AML-193 (cell line): ENCODE measurements around the gene PDSS1.
"Not testable (repeated sequence)": the region's sequence is repeated elsewhere in the genome, so short reads cannot be mapped to it uniquely, and the experiment has no call there.

Experiments
- DNase-seq, 2 experiments: peaks; one replicate each; lab custom pipeline; 2025; lab: John Stamatoyannopoulos, UW

Gene PDSS1

DNA sequence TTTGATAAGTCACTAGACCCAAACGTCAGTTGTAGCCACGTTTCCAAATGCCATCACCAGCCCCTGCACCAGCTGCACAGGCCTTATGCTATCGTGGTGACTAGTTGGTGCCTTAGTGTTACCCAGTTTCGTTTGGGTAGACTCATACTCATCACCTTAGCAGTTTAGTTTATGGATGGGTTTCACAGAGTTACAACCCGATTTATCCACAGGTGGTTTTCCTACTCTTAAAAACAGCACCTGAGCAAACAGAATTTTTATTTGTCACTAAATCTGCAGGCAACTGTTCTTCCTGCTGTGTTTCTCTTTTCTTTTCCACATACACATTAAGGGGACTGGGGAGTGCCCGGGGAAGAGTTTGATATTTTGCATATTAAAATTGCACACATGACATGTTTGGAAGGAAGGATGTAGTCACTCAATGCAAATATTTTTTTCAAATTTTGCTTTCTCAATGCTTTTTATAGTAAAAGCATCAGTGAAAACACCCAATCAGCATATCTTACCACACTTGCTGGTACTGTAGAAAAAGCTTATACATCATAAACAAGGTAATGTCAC, 41.6 kb downstream of the PDSS1 start:
- DNase-seq, result no peak

DNA sequence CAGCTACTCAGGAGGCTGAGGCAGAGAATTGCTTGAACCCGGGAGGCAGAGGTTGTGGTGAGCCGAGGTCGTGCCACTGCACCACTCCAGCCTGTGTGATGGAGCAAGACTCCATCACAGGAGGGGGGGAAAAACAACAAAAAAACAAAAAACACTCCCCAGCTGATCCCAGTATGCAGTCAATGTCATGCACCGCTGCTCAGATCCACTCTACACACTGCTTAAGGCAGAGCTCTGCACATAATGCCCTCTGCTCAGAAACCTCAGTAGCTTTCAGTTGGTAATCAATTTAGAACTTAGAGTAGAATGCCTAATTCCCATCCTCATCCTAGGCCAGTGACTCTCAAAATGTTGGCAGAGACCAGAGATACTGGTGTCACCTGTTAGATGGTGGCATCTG, 43.9 kb downstream of the PDSS1 start:
- DNase-seq, result no peak

DNA sequence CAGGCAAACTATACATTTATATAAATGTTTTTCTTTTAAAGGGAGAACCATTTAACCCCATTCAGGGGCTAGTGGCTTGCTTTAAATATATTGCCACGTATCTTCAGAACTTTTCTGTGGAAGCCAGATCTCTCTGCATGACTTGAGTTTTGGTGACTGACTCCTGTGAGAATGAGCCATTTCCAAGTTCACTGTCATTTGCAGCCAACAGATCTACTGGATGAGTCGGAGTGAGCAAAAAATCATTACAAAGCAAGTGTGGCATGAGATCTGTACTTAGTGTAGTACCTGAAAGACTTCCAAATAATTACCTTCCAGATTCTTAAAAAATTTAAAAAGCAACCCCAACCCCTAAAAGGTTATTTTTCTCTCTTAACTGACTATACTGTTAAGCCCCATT, 45.6 kb downstream of the PDSS1 start:
- DNase-seq, result no peak

DNA sequence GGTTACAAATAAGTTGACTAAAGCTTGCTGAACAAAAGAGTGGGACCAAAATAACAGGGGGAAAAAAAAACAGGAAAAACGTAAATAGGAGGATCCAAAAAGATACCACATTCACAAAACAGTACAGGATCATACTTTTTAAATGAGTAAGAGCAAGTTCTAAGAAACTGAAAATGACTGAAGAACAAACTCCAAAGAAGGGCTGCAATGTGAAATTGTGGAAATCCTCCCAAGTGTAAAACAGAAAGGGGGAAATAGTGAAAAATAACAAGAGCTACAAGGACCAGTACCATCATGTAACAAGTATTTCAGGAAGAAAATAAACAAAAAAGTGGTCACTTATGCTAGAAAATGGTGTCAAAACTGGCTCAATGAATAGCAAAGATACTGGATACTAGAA, 46.3 kb downstream of the PDSS1 start:
- no peak for DNase-seq

DNA sequence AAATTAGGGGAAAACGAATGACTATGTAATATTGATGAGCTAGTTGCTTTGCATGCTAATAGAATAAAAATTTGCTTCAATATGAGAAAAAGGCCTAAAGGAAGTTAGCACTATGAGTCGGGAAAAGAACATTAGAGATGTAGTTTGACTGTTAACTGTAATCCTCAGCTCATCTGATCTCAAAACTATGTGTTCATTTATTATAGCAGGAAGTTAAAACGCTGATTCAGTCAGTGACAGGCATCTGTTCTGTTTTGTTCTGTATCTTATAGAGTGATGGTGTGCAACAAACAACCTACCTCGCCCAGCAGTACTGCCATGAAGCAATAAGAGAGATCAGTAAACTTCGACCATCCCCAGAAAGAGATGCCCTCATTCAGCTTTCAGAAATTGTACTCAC, 48.6 kb downstream of the PDSS1 start:
- no peak for DNase-seq

DNA sequence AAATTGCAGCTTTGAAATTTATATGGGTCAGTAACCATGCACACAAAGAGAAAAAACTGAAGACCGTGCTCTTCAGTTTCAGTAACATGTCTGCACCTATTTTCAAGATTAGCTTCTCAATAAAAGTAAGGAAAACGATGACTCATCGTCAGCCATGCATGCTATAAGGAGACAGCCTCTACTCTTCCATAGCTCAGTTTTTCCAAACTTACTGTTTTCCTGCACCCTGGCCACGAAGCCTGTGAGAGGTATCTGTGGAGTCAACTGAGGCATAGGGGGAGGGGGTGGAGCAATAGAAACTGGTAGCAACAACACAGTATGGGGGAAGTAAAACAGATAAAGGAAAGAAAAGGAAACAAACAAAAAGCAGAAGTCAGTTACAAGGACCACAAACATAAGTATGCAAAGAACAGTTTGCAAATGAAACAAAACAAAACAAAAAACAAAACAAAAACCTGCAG, 58.0 kb downstream of the PDSS1 start:
- DNase-seq, result peak; percentile 8 to 37

DNA sequence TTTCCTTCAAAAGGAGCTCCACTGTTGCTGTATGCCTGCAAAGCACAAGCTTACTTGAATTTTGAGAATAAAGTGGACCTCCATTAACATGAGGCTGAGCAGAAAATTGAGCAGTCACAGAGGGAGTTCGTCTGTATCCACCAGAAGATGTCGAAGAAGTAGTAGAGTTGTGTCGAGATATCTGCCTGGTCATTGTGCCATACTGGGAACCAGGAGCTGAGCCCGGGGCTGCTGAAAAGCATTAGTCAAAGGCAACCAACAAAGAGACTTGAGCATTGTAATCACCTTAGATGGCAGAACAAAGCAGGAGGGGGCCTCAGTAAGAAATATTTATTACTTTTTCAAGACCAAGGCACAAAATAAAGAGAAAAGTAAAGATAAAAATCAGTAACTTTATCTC, 61.5 kb downstream of the PDSS1 start:
- DNase-seq, result no peak

DNA sequence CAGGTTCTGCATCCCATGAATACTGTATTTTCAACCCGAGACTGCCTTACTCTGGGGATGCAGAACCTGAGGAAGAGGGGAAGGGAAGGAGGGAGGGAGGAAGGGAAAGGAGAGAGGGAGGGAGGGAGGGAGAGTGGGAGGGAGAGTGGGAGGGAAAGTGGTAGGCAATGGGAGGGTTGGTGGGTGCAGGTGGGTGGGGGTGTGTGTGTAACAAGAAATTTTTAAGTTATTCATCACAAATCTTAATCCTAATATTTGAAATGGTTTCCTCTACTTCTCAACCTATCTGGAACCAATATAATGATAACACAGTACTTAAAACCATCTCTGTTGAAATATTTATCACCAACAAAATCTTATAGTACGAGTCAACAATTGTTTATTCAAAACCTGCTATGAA, 68.0 kb downstream of the PDSS1 start:
- no peak for DNase-seq

DNA sequence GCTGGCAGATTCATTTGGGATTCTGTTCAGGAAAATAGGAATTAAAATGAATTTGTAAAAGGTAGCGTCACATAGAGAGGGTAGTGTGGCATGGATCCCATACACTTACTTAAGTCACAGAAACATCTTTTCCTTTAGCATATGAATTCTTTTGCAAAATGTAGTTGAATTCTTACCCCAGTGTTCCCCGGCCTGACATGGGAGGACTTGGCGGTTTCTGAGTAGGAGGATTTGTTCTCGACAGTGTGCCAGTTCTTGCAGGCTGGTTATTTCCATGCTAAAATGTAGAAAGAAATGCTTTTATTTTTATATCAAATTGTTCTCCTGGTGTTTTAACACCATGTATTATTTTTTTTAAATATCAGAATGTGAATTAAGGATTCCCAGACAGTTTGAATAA, 72.6 kb downstream of the PDSS1 start:
- no peak for DNase-seq

DNA sequence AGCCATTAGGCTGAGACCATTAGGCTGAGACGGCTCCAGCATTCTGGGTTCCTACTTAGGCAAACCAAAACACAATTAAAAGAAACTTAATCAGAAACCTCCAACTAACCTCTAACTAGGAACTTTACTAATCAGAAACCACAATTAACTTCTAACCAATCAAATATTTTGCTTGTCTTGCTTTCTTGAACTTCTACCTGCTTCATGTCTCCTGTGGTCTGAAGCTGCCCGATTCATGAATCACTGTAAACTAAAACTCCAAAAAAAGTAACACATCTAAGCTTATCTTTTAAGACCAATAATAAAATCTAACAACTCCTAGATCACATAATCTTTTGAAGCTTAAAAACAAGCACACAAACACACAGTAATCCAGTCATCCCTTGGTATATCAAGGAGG, 76.1 kb downstream of the PDSS1 start:
- no peak for DNase-seq

DNA sequence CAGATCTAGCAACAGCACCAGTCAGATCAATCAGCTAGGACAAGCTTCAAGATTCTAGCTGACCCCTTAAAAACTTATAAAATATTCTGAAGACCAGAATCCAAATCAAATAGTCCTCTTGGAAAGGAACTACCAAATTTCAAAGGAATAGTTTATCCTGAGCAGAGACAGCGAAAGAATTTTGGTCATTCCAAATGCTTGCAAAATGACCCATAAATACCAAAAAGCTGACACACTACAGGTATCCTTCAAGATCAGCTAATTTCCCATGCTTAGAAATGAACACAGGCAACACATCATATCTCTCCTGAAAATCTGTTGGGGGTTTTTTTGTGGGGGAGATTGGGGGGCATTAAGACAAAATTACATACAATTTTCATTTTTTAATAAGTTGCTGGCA, 78.8 kb downstream of the PDSS1 start:
- DNase-seq, result no peak

DNA sequence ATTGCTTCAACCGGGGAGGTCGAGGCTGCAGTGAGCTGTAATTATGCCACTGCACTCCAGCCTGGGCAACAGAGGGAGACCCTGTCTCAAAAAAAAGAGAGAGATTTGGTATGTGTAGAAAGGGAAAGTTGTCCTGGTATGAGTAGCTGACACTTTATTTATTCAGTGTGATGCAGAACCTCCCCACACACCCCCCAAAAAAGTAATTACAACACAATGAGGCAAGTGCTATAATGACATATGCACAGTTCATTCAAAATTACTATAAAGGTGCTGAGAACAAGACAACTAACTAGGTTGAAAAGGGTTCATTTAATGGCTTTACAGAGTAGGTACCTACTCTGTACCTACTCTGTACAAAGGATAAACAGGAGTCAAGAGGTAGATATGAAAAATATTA, 80.2 kb downstream of the PDSS1 start:
- DNase-seq, result no peak

DNA sequence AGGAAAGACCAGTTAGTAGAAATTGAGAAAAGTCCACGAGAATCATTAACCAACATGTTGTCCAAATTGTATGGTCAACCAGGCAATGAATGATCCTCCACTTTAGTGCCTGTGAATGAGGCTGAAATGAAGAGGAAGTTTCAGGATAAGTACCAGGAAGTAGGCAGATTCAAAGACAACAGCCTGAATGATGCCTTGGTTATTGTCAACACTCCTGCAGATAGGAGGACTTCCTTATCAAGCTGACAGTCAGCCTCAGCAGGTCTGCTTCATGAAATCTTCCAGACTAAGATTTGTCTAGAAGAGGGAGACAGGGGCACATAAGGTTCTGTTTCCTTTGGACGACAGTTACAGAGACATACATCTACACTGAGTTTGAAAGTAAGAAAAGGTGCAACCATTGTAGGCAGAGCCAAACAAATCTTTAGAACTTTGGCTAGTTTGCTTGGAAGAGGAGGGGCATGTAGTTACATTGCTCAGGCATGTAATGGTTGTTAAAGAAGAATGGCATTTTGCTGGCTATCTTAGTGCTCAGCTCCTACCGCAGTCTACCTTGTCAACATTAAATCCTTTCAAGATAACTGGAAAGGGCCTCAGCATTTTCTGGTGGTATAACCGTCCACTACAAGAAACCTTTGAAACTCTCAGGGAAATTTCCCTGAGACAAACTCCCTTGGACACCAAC, 81.8 kb downstream of the PDSS1 start:
- no peak for DNase-seq

DNA sequence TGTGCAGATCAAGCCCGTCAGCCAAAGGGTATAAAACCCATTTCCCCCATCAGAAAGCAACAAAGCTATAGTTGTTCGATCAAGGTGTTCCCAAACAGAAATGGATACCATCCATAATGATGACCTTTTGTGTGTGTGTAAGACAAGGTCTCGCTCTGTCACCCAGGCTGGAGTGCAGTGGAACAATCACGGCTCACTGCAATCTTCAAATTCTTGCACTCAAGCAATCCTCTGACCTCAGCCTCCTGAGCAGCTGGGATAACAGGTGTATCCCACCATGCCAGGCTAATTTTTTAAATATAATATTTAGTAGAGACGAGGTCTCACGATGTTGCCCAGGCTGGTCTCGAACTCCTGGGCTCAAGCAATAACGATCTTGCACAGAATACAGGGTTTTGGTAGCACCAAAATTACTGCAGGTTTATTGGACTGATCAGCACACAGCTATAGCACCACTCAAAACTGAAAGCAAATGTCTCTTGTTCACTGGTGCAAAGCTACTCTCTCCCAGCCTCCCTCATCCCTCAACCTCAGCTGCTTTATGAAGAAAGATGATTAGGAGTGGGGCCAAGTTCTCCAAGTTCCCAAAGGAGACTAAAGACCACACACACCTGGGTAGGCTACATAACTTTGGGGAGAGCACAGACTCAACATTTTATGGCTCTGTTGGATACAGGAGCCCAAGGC, 82.7 kb downstream of the PDSS1 start:
- DNase-seq, result no peak

DNA sequence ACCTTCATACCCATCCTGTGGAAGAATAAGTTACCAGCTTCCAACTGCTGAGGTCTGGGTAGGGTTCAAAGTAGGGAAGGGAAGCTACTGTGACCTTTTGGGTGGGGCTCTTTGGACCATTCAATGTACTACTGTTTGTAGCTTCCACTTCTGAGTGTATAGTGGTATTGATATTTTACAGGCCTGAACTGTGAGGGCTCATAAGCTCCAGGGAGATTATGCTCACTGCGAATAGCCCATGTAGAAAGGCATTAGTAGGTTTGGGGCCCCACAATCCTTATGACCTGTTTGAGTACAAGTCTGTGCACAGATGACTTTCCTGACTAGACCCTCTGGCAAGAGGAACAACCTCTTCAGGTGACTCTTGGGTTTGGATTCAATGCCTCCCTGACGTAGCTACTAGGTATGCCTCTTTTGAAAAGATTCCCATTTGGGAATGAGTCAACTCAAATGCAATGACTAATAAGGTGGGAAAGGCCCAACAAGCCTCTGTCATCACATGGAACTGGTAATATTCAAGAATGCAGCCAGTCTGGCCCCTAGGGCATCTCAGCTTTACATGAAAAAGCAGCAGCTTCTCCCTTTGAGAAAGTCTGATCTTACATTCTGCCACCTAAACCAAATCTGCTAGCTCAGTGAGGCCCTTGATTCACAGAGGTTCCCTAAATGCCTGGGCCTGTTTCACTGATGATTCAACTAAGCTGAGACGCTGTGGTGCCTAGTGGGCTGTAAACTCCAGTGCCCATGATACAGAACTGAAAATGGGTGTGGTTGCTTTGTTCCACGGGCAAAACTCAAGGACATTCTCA, 83.5 kb downstream of the PDSS1 start:
- no peak for DNase-seq

DNA sequence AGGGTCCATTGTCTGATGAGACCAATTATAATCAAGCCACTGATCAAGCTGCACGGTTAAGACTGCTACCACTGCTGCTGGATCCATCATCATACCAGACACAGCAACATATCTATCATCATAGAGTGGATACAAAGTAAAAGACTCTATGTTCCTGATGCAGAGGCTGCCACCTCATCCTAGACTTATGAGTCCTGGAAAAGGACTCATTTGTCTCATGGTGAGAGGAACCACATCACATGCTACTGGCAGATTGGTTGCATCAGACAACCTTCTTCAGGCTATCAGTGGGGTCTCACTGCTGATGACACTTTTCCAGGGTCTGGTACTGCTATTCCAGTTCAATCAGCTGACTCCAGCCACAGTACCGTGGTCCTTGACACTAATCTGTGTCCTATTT, 84.3 kb downstream of the PDSS1 start:
- DNase-seq, result no peak

DNA sequence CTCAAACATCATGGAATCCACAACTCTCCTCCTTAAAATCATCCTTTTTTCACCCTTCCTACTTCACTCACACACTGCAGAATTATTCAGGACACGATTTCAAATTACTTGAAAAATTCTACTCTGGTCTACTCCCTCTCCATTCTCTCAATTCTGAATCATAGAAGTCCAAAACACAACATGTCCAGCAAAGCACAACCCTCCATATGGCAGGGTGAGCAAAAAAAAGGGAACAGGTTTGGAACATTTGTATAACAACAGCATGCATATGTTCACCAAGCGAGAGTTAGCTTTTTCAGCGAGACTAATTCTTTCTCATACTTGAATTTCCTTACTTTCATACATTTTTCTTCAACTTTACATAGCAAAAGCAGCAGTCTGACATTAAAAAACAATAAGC, 89.9 kb downstream of the PDSS1 start:
- DNase-seq, result no peak

DNA sequence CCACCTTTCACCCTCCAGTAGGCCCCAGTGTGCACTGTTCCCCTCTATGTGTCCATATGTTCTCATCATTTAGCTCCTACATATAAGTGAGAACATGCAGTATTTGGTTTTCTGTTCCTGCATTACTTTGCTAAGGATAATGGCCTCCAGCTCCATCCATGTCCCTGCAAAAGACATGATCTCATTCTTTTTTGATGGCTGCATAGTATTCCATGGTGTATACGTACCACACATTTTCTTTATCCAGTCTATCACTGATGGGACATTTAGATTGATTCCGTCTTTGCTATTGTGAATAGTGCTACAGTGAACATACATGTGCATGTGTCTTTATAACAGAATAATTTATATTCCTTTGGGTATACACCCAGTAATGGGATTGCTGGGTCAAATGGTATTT, 92.3 kb downstream of the PDSS1 start:
- not testable (repeated sequence) for DNase-seq

DNA sequence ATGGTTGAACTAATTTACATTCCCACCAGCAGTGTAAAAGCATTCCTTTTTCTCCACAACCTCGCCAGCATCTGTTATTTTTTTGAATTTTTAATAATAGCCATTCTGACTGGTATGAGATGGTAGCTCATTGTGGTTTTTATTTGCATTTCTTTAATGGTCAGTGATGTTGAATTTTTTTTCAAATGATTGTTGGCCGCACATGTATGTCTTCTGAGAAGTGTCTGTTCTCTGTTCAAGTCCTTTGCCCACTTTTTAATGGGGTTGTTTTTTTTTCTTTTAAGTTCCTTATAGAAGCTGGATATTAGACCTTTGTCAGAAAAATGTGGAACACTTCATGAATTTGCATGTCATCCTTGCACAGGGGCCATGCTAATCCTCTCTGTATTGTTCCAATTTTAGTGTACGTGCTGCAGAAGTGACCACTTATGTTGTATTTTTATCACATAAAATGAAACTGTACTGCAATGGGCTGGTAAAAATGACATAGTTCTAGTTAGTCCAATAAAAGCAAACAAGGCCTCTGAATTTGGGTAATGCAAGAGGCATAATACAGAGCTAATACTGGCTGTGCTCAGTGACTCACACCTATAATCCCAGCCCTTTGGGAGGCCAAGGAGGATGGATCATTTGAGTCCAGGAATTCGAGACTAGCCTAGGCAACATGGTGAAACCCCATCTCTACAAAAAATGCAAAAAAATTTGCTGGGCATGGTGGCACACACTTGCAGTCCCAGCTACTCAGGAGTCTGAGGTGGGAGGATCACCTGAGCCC, 92.9 kb downstream of the PDSS1 start:
- no peak for DNase-seq

DNA sequence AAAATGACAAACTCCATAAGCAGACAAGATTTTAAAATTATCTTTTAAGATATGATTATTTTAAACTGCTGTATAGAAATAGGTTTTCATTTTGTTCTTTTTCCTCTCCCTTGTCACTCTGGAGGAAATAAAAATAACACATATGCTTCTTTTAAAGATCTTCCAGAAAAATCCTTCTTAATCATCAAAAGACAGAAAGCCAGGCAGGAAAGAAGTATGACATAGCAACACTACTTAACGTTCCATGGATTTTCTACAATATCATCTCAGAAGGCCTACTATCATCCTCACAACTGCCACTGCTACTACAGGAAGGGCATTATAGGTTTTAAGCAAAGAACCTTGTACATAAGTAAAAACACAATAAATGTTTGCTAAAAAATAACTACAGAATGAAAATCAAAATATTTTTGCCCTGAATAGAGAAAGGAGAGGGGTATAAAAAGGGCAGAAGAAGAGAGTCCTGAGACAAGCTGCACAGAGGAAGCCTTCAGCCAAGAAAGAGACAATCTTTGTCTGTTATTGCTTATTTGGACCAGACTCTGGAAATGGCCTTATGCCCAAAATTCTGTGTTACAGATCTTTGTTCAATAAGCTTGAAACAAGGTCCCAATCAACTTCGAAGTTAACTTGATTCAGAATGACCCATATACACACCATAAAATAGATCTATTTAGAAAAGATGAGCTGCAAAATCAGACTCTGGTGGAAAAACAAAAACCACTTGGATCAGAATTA, 95.4 kb downstream of the PDSS1 start:
- no peak for DNase-seq
